K562 (cell line): ENCODE results near the gene CLUH. TPM values are rescaled to one million over a fixed set of nuclear protein-coding genes. Genes with fewer than 3 reads are reported as not detected.

Experiments
- ATAC-seq: fragments of 200-7000 bp; cut with Tn5 transposase; 3 replicates; pipeline ENCODE4 v1.9.1; 2020; ENCODE audit warnings: moderate library complexity
- BruUV-seq: library from RNA; stranded (reverse); fragments of 400-500 nt; replicated peaks from 2 replicates; lab custom pipeline; 2021; lab: Mats Ljungman, UMichigan
- CTCF ChIA-PET: fragments of 300-600 bp; formaldehyde crosslinking; extraction: SDS; loops from one replicate; lab custom pipeline; 2021; ENCODE audit warnings: low intra/inter-chr PET ratio; lab: Yijun Ruan, JAX
- POLR2A ChIA-PET: fragments of 300-600, 350-650 bp; sonication (Branson Sonifier 250); formaldehyde crosslinking; extraction: SDS; loops from one replicate; lab custom pipeline; 2021; ENCODE audit warnings: antibody characterized with exemption, inconsistent platforms; lab: Yijun Ruan, JAX
- DNase-seq, 4 experiments: peaks; one replicate each; pipeline versions ENCODE4 v3.0.0 to v3.0.0-alpha.2; 2011 to 2018; ENCODE audit warnings: low spot score in 3 of 4, mixed read lengths in 3 of 4; ENCODE audit errors: extremely low read depth in 1 of 4
- FAIRE-seq: peaks from 2 replicates; lab custom pipeline; 2011; peaks lifted over from hg19 to GRCh38; lab: Jason Lieb, UNC
- H2AFZ ChIP-seq: 2 replicates; pipeline ENCODE4 v1.6.0; 2011; ENCODE audit warnings: low read depth, low read length, control low read depth, inconsistent platforms
- H3K27ac ChIP-seq: fragments of 200-600 bp; 3 replicates; pipeline ENCODE4 v1.8.0; 2011; ENCODE audit warnings: low read depth, mild to moderate bottlenecking, control low read depth, inconsistent platforms, low read length, moderate library complexity, mixed read lengths; ENCODE audit errors: extremely low read depth
- H3K27me3 ChIP-seq, 2 experiments: fragments of 300-600 bp in 1 of 2; 2 replicates in 1 of 2; 3 replicates in 1 of 2; pipeline versions ENCODE4 v1.6.0 to v1.8.0; 2011; ENCODE audit warnings: inconsistent platforms in 2 of 2, low read length in 2 of 2, mild to moderate bottlenecking in 1 of 2, mixed read lengths in 1 of 2, moderate library complexity in 1 of 2; ENCODE audit not compliant: control insufficient read depth in 2 of 2, insufficient read depth in 2 of 2
- H3K36me3 ChIP-seq: fragments of 300-600 bp; 3 replicates; pipeline ENCODE4 v1.8.0; 2011; ENCODE audit warnings: mild to moderate bottlenecking, low read length, inconsistent platforms; ENCODE audit not compliant: control insufficient read depth, insufficient read depth
- H3K4me1 ChIP-seq, 2 experiments: fragments of 200-600 bp in 1 of 2; replicated peaks in 1 of 2; 2 replicates in 1 of 2; 3 replicates in 1 of 2; pipeline versions ENCODE4 v1.5.1 to v1.8.0; 2011; ENCODE audit warnings: inconsistent platforms in 2 of 2, low read length in 2 of 2, mild to moderate bottlenecking in 1 of 2, mixed read lengths in 1 of 2, moderate library complexity in 1 of 2; ENCODE audit not compliant: control insufficient read depth in 2 of 2, insufficient read depth in 2 of 2
- H3K4me2 ChIP-seq: 2 replicates; pipeline ENCODE4 v1.6.1; 2011; ENCODE audit warnings: low read length, control low read depth, inconsistent platforms, mixed read lengths; ENCODE audit not compliant: insufficient read depth
- H3K4me3 ChIP-seq: fragments of 200-600 bp; sonication (generic), shearing (Covaris generic); 2 replicates; pipeline ENCODE4 v1.5.1; 2016; ENCODE audit warnings: control low read depth, inconsistent platforms
- H3K79me2 ChIP-seq: fragments of 200-600 bp; 3 replicates; pipeline ENCODE4 v1.8.0; 2011; ENCODE audit warnings: low read length, inconsistent platforms; ENCODE audit not compliant: control insufficient read depth, insufficient read depth
- H3K9ac ChIP-seq, 2 experiments: 2 replicates each; pipeline versions ENCODE4 v1.6.0 to v1.6.1; 2011; ENCODE audit warnings: low read depth in 2 of 2, low read length in 2 of 2, control low read depth in 1 of 2, inconsistent platforms in 1 of 2, mild to moderate bottlenecking in 1 of 2, mixed read lengths in 1 of 2; ENCODE audit not compliant: insufficient read depth in 1 of 2
- H3K9me1 ChIP-seq: one replicate; pipeline ENCODE4 v1.6.0; 2011; ENCODE audit warnings: inconsistent platforms, mild to moderate bottlenecking, low read length, moderate library complexity; ENCODE audit not compliant: control insufficient read depth, insufficient read depth
- H3K9me3 ChIP-seq: replicated peaks from 2 replicates; pipeline ENCODE4 v1.5.1; 2011; ENCODE audit warnings: low read depth, low read length, inconsistent platforms; ENCODE audit not compliant: control insufficient read depth, insufficient read depth
- H4K20me1 ChIP-seq: replicated peaks from 2 replicates; pipeline ENCODE4 v1.6.1; 2011; ENCODE audit warnings: low read length, inconsistent platforms, mixed read lengths; ENCODE audit not compliant: control insufficient read depth, insufficient read depth
- NUFIP1 ChIP-seq: fragments of 450-650 bp; IDR thresholded peaks from 2 replicates; pipeline ENCODE4 v1.6.1; 2018; ENCODE audit not compliant: partially characterized antibody
- PHB ChIP-seq: fragments of 250-450 bp; sonication (Bioruptor Pico); IDR thresholded peaks from 2 replicates; pipeline ENCODE4 v1.5.0; 2021
- POLR2G ChIP-seq: fragments of 200-400 bp; formaldehyde crosslinking; IDR thresholded peaks from 2 replicates; pipeline ENCODE4 v1.6.1; 2017; ENCODE audit warnings: low read depth, mild to moderate bottlenecking, antibody characterized with exemption, low read length, moderate library complexity
- RBFOX2 ChIP-seq: fragments of 200-400 bp; formaldehyde crosslinking; IDR thresholded peaks from 2 replicates; pipeline ENCODE4 v1.6.1; 2017; ENCODE audit warnings: low read depth, mild to moderate bottlenecking, low read length, moderate library complexity
- SUPT5H ChIP-seq: fragments of 450-650 bp; IDR thresholded peaks from 2 replicates; pipeline ENCODE4 v1.6.1; 2016
- TCFL5 ChIP-seq: fragments of 250-450 bp; sonication (Bioruptor Pico); conservative IDR thresholded peaks from 2 replicates; pipeline ENCODE4 v1.6.1; 2021; ENCODE audit warnings: mild to moderate bottlenecking, moderate library complexity, matching md5 sums
- ZNF766 ChIP-seq: fragments of 200-800 bp; sonication (Bioruptor generic); conservative IDR thresholded peaks from 2 replicates; pipeline ENCODE4 v1.6.1; 2016; ENCODE audit warnings: missing genetic modification characterization, missing compliant biosample characterization
- WGBS: fragments of 100-300 bp; shearing (Covaris generic); methylation state at CpG from one replicate; pipeline ENCODE4 v1.1.6; 2016; ENCODE audit warnings: low coverage, mixed read lengths; ENCODE audit not compliant: insufficient coverage; ENCODE audit errors: missing lambda C conversion rate; 5-methylcytosine and 5-hydroxymethylcytosine counted together
- in situ Hi-C: fragments of 300-500 bp; cut with MboI; formaldehyde crosslinking; loops from 4 replicates; pipeline ENCODE4 v1.15.0; 2018; ENCODE audit warnings: inconsistent platforms, mixed read lengths
- intact Hi-C: fragments of 100-400 bp; cut with micrococcal nuclease; formaldehyde crosslinking; loops from 2 replicates; pipeline ENCODE4 v1.14.2; 2022
- polyA plus RNA-seq, 8 experiments: library from polyadenylated mRNA; depleted of rRNA in 4 of 8; stranded (reverse) in 5 of 8; unstranded in 3 of 8; fragments of >200 nt; fragmentation: Nextera tagmentation in 2 of 8; fragmentation: Illumina TruSeq in 1 of 8; extraction: Ambion mirVana in 2 of 8; extraction: Trizol in 1 of 8; gene quantifications; 2 replicates each; pipeline versions ENCODE4 v1.2.1 to v1.2.3, GENCODE V29; 2011 to 2014; ENCODE audit warnings: inconsistent platforms in 1 of 8, missing spikeins in 1 of 8
- total RNA-seq, 7 experiments: library from RNA; depleted of rRNA in 6 of 7; stranded (reverse); fragments of >200 nt in 6 of 7; fragmentation: Illumina TruSeq in 2 of 7; extraction: Trizol in 2 of 7; gene quantifications; 2 replicates each; pipeline versions ENCODE4 v1.2.1 to v1.2.3, GENCODE V29; 2011 to 2021; ENCODE audit warnings: low replicate concordance in 1 of 7
- TF ChIP-seq, protein P1 (sequence below): fragments of 150-350 bp; IDR thresholded peaks from 2 replicates; pipeline ENCODE4 v1.6.1; 2014; ENCODE audit warnings: low read depth, mild to moderate bottlenecking, low read length, borderline replicate concordance

CLUH gene
- total and polyA plus RNA-seq, 9 of the 15 experiments (the other 6 are each of a cell fraction or from before 2014, with no cell fraction given), result 0.21 to 140 (median 33.2) TPM

DNA sequence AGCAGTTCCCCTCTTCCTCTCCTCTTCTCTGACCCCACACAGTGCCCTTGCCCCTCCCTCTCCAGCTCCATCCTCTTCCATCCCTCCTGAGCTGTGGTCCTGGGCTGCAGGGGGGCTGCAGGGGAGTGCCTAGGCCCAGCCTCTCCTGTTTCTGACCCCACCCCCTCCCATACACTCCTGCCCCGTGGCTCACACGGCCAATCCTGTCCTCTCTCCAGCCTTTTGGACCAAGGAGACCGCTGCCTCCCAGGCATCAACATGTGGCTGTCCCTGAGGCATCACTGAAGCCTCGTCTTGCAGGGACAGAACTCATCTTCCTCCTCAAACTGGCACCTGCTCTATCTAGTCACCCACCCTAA, 6.7 kb downstream of the CLUH start:
- FAIRE-seq (no peak), ATAC-seq (no peak)
- Histone ChIP-seq H3K9ac (no peak overlapping the region), H3K9me3 (no peaks in the 10 kb centered on the region), H4K20me1 (peaks cover 13% of the 10 kb centered on the region; the same call in 1 of the 2 replicates), H3K4me3 (no peak overlapping the region), H3K4me1 (peaks cover 10 to 34% of the 10 kb centered on the region in 2 experiments; a peak in 4 of 5 replicates), H3K4me2 (no peak overlapping the region), H3K9me1 (peaks cover 5% of the 10 kb centered on the region), H2AFZ (no peak overlapping the region), H3K79me2 (peaks cover 55% of the 10 kb centered on the region)
- 92% methylated on average over 2 of the region's 4 CpGs for WGBS
- in situ Hi-C loops, result no loop called here
- peak; percentile 43; the same call in 1 of the 2 replicates for TF ChIP-seq RBFOX2
- 0 out of 2 replicates have a peak, but pooled peaks have one; percentile 37 for TF ChIP-seq SUPT5H
- TF ChIP-seq NUFIP1, result no peak
- TF ChIP-seq, all 486 proteins: peak for 2
- DNase-seq, result no peak
- Histone ChIP-seq H3K27ac (no peak overlapping the region), H3K27me3 (no peaks in the 10 kb centered on the region), H3K36me3 (peaks cover 88% of the 10 kb centered on the region; the same call in 1 of the 3 replicates)
- POLR2A ChIA-PET, result interaction anchor here (0.6 to 1.4 kb wide), 3 partner anchors 9 to 13 kb away, joined by 3 to 4 read pairs (median 4); no protein-coding TSS in a partner anchor
- no TSS peak for BruUV-seq
- CTCF ChIA-PET, result no interaction called here
- intact Hi-C loops, result no loop called here

DNA sequence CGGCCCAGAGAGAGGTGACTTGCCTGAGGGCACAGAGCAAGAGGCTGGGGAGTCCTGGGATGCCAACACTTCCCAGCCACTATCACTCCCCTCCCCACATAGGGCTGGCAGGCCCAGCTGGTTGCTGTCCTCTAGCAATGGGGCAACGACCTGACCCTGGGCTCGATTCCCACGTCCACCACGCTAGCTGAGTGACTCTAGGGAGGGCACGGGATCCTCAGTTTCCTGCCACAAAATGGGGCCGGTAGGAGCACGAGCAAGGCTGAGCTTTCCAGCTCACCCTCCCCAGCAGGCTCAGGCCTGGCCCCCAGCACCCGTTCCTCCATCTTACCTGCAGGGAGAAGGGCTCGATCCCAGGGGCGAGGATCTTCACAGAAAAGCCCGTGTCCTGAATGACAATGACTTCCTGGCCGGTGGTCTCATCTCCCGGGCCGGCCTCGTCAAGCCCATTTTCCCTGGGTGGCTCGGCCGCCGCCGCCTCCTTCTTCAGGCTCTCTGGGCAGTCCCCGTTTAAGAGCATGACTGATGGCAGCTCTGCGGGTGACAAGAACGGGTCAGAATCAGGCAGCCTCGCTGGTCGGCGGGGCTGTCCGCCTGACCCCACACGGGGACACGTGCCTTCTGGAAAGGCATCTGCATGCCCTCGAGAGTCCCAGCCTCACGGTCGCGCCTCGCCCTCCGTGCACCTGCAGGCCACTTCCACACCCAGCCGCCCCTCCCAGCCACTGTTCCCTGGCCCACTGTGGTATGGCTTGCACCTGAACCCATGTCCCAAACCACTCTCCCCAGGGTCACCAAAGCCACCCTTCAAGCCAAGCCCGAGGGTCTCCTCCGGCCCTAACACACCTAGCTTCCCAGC, 7.3 kb downstream of the CLUH start:
- no peak for DNase-seq
- peaks cover 13% of the 10 kb centered on the region; the same call in 1 of the 2 replicates for H4K20me1 ChIP-seq
- peaks cover 5% of the 10 kb centered on the region for H3K9me1 ChIP-seq
- H3K36me3 ChIP-seq, result peaks cover 89% of the 10 kb centered on the region; the same call in 1 of the 3 replicates
- no TSS peak for BruUV-seq
- H2AFZ ChIP-seq, result no peak overlapping the region
- TF ChIP-seq, protein P1, sequence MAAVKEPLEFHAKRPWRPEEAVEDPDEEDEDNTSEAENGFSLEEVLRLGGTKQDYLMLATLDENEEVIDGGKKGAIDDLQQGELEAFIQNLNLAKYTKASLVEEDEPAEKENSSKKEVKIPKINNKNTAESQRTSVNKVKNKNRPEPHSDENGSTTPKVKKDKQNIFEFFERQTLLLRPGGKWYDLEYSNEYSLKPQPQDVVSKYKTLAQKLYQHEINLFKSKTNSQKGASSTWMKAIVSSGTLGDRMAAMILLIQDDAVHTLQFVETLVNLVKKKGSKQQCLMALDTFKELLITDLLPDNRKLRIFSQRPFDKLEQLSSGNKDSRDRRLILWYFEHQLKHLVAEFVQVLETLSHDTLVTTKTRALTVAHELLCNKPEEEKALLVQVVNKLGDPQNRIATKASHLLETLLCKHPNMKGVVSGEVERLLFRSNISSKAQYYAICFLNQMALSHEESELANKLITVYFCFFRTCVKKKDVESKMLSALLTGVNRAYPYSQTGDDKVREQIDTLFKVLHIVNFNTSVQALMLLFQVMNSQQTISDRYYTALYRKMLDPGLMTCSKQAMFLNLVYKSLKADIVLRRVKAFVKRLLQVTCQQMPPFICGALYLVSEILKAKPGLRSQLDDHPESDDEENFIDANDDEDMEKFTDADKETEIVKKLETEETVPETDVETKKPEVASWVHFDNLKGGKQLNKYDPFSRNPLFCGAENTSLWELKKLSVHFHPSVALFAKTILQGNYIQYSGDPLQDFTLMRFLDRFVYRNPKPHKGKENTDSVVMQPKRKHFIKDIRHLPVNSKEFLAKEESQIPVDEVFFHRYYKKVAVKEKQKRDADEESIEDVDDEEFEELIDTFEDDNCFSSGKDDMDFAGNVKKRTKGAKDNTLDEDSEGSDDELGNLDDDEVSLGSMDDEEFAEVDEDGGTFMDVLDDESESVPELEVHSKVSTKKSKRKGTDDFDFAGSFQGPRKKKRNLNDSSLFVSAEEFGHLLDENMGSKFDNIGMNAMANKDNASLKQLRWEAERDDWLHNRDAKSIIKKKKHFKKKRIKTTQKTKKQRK, result no peak
- TF ChIP-seq PHB (no peak), TCFL5 (CRISPR knock-in tag) (no peak), ZNF766 (no peak), RBFOX2 (peak; percentile 44; the same call in 1 of the 2 replicates), POLR2G (peak; percentile 31; the same call in 1 of the 2 replicates)
- peaks cover 49% of the 10 kb centered on the region for H3K79me2 ChIP-seq
- no peaks in the 10 kb centered on the region for H3K9me3 ChIP-seq
- H3K4me1 ChIP-seq, result peaks cover 4 to 28% of the 10 kb centered on the region in 2 experiments; a peak in 4 of 5 replicates
- no peak for ATAC-seq
- no peak overlapping the region for H3K9ac ChIP-seq
- H3K4me2 ChIP-seq, result no peak overlapping the region
- POLR2A ChIA-PET, result interaction anchor here (0.6 to 0.7 kb wide), 2 partner anchors 12 to 311 kb away, joined by 3 read pairs; no protein-coding TSS in a partner anchor
- H3K27me3 ChIP-seq, result no peaks in the 10 kb centered on the region
- WGBS, result 95% methylated on average over 19 of the region's 38 CpGs
- no peak overlapping the region for H3K4me3 ChIP-seq
- CTCF ChIA-PET, result no interaction called here
- FAIRE-seq, result no peak
- in situ Hi-C loops (no loop called here), intact Hi-C loops (no loop called here)
- no peak overlapping the region for H3K27ac ChIP-seq
